GM18502 (cell line): ENCODE measurements around the gene SLC25A51.
A peak's percentile ranks its signal among the peaks of the same experiment; 100 is the strongest.
"Not testable (repeated sequence)": the region's sequence is repeated elsewhere in the genome, so short reads cannot be mapped to it uniquely, and the experiment has no call there.

ENCODE experiments used
- ATAC-seq: cut with Tn5 transposase; IDR thresholded peaks from one replicate; pipeline ENCODE4 v1.9.1; 2021; ENCODE audit warnings: mild to moderate bottlenecking; ENCODE audit not compliant: unreplicated experiment, poor library complexity

Gene SLC25A51

DNA sequence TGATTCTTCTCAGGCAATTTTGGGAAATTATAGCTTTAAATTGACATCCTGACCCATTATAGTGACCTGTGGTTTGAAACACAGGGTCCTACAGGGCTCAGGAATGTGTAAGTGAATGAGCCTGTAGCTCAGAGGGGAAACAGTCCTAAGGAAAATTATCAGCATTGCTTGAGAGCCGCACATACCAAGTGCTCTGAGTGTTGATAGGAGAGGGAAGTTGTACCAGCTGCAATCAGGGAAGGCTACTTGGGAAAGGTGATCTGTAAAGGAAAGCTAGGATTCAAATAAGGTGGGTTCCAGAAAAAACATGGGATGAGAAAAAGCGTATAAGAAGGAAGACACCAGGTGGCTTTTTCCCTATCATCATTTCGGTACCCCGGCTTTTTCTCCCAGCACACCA is 4.4 kb upstream of the SLC25A51 start:
- no peak for ATAC-seq

GRCh38 chr9:37906312-37907239 is 2.6 kb upstream of the SLC25A51 start:
- ATAC-seq = no peak

DNA sequence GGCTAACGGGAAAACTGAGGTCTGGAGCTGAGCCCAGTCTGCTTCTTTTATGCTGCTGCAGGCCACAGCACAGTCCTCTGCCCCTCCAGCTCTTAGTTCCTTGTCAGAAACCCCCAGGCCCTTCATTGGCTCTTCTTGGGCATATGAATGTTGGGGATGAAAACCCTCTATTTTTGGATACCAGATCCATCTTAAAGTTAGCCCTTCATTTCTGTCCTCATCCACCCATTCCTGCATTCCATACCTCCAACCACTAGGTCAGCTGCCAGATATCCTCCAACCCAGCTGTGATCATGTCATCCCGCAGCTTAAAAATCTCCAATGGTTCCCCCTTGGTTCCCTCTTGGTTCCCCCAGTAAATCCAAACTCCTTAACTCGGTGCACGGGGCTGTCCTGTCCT is 1.8 kb upstream of the SLC25A51 start:
- no peak for ATAC-seq

DNA sequence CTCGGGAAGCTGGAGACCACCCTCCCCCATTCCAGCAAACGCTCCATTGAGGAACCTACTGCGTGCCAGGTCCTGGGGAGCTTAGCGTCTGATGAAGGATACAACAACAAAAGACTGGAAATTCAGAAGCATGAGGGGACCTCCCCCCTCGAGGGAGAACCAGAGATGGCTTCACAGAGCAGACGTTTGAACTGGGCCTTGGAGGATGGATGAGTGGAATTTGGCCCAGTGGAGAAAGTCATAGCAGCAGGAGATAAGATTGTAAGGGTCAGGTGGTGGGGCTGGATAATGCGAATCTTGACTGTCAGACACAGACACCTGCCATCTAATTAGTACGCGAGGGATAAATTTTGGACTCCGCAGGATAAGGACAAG is 1.2 kb upstream of the SLC25A51 start:
- ATAC-seq = no peak

DNA sequence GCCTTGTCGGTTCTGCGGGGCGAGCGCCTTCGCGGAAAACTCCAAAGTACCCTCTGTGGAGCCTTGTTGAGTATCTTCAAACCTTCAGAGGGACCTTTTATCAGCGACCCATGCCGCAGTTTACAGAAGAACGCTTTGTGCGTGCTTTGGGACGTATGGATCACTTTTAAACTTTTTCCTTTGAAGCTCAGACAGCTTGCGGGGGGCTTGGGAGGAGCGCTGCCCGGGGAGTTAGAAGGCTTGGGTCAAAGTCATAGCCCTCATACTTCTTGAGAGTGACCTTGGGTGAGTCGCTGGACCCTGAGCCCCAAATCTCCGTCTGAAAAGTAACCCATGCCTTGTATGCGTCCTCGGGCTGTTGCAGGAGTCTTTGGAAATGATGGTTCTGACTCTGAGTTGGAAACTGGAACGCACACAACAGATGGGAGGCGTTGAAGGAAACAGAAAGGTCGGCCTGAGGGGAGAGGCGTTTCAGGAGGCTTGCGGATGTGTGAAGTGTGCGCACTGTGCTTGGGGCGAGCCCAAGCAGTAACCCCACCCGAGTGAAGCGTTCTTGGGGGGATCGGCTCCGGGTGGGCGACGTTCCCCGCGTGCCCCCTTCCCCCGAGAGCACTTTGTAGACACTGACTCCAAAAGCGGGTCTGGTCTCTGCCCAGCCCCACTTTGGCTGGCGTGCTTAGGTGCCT is 661 bp upstream of the SLC25A51 start:
- no peak for ATAC-seq

- ATAC-seq = peak; percentile 17
These were observed 906 bp downstream of the SLC25A51 start for GRCh38 chr9:37902796-37903646.

GRCh38 chr9:37902131-37902530 is 1.8 kb downstream of the SLC25A51 start:
- no peak for ATAC-seq

GRCh38 chr9:37899041-37899440 is 4.9 kb downstream of the SLC25A51 start:
- ATAC-seq = no peak

GRCh38 chr9:37897665-37898064 is 6.3 kb downstream of the SLC25A51 start:
- no peak for ATAC-seq

- ATAC-seq = no peak
These were observed 11.9 kb downstream of the SLC25A51 start for GRCh38 chr9:37892063-37892462.

GRCh38 chr9:37891042-37891441 is 12.9 kb downstream of the SLC25A51 start:
- ATAC-seq = not testable (repeated sequence)

DNA sequence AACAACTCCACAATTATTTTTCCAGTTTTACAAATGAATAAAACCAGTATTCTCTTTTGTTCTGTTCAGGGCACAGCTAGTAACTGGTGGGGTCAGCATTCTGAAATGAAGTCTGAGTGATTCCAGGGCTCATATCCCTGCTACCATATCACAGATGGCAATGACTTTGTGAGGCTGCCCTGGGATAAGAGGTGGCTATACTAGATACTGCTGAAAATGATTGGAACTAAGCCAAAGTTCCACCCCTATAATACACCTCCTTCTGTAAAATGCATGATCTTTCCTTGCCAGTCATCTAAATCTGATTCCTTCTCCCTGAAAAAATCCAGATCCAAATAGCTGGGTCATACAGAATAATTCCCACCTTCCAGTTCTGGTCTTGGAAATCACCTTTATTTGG is 14.4 kb downstream of the SLC25A51 start:
- no peak for ATAC-seq

- ATAC-seq = not testable (repeated sequence)
These were observed 15.8 kb downstream of the SLC25A51 start for GRCh38 chr9:37887977-37888583.

DNA sequence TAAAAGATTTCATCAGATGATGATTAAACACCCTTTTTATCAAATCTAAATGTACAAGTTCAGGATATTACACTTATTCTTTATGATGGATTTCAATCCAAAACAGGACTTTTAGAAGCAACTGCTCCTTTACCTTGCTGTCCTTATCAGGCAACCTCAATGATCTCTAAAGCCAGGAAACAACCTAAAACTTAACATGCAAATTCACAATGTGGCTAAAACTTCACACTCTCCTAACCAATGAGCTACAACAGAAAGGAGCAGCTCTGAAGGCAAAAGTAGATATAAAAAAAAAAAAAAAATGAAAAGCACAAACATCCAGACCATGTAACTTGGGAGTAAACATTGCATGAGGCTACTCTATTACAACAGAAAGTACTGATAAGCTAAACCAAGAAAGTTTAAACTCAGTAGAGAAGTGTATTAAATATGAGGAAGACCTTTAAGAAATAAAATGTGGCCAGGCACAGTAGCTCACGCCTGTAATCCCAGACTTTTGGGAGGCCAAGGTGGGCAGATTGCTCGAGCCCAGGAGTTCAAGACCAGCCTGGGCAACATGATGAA is 22.9 kb downstream of the SLC25A51 start:
- ATAC-seq = no peak

- ATAC-seq = no peak
These were observed 27.6 kb downstream of the SLC25A51 start for GRCh38 chr9:37876376-37876775.

- no peak for ATAC-seq
These were observed 30.0 kb downstream of the SLC25A51 start for GRCh38 chr9:37873955-37874354.

- ATAC-seq = no peak
These were observed 33.1 kb downstream of the SLC25A51 start for GRCh38 chr9:37870799-37871176.

DNA sequence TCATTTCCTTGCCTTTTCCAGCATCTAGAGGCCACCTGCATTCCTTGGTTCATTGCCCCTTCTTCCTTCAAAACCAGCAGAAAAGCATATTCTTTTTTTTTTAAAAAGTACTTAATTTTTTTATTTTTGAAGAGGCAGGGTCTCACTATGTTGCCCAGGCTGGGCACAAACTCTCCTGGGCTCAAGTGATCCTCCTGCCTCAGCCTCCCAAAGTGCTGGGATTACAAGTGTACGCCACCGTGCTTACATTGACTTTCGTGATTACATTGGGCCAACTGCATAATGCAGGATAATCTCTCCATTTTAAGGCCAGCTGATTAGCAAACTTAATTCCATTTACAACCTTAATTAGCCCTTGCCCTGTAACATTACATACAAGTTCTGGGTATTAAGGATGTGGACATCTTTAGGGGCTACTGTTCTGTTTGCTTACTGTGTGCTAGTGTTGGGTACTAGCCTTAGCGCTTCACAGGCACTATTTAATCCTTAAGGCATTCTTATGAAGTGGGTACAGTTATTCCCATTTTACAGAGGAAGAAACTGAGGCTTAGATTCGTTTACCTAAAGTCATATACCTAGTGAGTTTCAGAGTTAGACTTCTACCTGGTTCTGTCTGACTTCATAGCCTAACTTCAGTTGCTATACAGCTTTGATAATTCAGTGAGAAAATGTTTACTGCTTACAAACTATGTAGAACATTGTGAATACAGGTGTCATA is 33.7 kb downstream of the SLC25A51 start:
- no peak for ATAC-seq

GRCh38 chr9:37862530-37862929 is 41.4 kb downstream of the SLC25A51 start:
- ATAC-seq = no peak
